Measurements from ENCODE around the gene ZNF638. TPM values are rescaled to one million over a fixed set of nuclear protein-coding genes. Genes with fewer than 3 reads are reported as not detected.
A peak's percentile ranks its signal among the peaks of the same experiment; 100 is the strongest.
"Not testable (repeated sequence)": the region's sequence is repeated elsewhere in the genome, so short reads cannot be mapped to it uniquely, and the experiment has no call there.

ZNF638 gene
- total RNA-seq, 2 donors from 2014 or later: 73.2 to 76.9 TPM

GRCh38 chr2:71327916-71328315 lies 3.7 kb upstream of the ZNF638 start:
- peak; percentile 69 for DNase-seq
- intact Hi-C loops (cut with DNase I): no loop called here
- H3K27me3 ChIP-seq: no peaks in the 10 kb centered on the region
- no peak overlapping the region for H3K9ac ChIP-seq (ENCODE audit: low read depth in 2 of 2, low read length in 2 of 2)
- no peak for TF ChIP-seq CTCF (IDR thresholded peaks at IDR 0.05)
- no peaks in the 10 kb centered on the region for H3K4me1 ChIP-seq
- no peaks in the 10 kb centered on the region for H3K36me3 ChIP-seq
- no peaks in the 10 kb centered on the region for H3K9me3 ChIP-seq
- no peak overlapping the region for H3K4me3 ChIP-seq
- no peak overlapping the region for H3K27ac ChIP-seq

DNA sequence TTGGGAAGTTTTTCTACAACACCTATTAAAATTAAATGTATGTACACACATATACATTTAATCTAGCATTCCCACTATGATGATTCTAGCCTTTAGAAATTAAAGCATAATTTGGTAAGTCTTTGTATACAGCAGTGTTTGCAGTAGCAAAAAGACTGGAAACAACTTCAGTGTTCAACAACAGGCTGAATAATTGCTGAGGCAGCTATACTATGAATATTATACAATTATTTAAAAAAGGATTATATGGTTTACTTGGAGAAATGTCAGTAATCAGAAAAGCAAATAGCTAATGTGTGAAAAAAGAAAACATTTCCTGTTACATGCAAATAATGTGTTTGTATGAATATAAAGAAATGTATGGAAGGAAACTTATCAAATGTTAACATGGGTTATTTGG lies 1.4 kb upstream of the ZNF638 start:
- intact Hi-C loops (cut with DNase I): no loop called here
- H3K9ac ChIP-seq (ENCODE audit: low read depth in 2 of 2, low read length in 2 of 2): no peak overlapping the region
- DNase-seq: no peak
- H3K4me1 ChIP-seq: peaks cover 5% of the 10 kb centered on the region
- H3K4me3 ChIP-seq: no peak overlapping the region
- H3K27me3 ChIP-seq: no peaks in the 10 kb centered on the region
- no peaks in the 10 kb centered on the region for H3K9me3 ChIP-seq
- no peak for TF ChIP-seq CTCF (IDR thresholded peaks at IDR 0.05)
- H3K36me3 ChIP-seq: no peaks in the 10 kb centered on the region
- no peak overlapping the region for H3K27ac ChIP-seq

- intact Hi-C loops (cut with DNase I): no loop called here
- no peaks in the 10 kb centered on the region for H3K27me3 ChIP-seq
- H3K4me1 ChIP-seq: peaks cover 5% of the 10 kb centered on the region
- H3K9ac ChIP-seq (ENCODE audit: low read depth in 2 of 2, low read length in 2 of 2): no peak overlapping the region
- peak overlapping the region; percentile 85 for H3K4me3 ChIP-seq
- TF ChIP-seq CTCF (IDR thresholded peaks at IDR 0.05): no peak
- H3K36me3 ChIP-seq: no peaks in the 10 kb centered on the region
- H3K27ac ChIP-seq: no peak overlapping the region
- H3K9me3 ChIP-seq: no peaks in the 10 kb centered on the region
- DNase-seq: no peak
Observed at GRCh38 chr2:71330585-71331330, 824 bp upstream of the ZNF638 start.

GRCh38 chr2:71331331-71331580 lies 326 bp upstream of the ZNF638 start:
- peak overlapping the region; percentile 85 for H3K4me3 ChIP-seq
- DNase-seq; H3K27me3 ChIP-seq; H3K9me3 ChIP-seq; intact Hi-C loops (cut with DNase I); H3K4me1 ChIP-seq; H3K9ac ChIP-seq (ENCODE audit: low read depth in 2 of 2, low read length in 2 of 2); H3K36me3 ChIP-seq; H3K27ac ChIP-seq: not testable (repeated sequence)

DNA sequence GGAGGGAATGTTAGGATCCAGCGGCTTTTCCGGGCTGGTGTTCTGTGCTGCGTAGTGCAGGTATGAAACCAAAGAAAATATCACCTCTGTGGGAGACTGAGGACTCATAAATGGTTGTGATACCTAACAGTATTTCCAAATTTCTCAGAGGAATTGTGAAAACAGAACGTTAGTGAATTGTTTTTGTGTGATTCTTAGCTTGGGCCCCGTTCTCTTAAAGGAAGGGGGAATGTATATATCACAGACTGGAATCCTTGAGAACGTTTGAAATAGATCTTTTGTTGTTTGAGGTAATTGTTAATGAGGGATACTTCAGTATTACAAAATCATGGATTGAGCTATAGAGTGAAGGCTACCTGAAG lies 834 bp downstream of the ZNF638 start:
- Histone ChIP-seq H3K27ac (peak overlapping the region; percentile 79), H3K9ac (ENCODE audit: low read depth in 2 of 2, low read length in 2 of 2) (peak overlapping the region; percentile 88 to 97), H3K4me1 (peaks cover 5% of the 10 kb centered on the region), H3K27me3 (no peaks in the 10 kb centered on the region), H3K36me3 (no peaks in the 10 kb centered on the region), H3K4me3 (peak overlapping the region; percentile 85), H3K9me3 (no peaks in the 10 kb centered on the region)
- DNase-seq: no peak
- intact Hi-C loops (cut with DNase I): no loop called here
- no peak for TF ChIP-seq CTCF (IDR thresholded peaks at IDR 0.05)

GRCh38 chr2:71333619-71334018 lies 2.0 kb downstream of the ZNF638 start:
- intact Hi-C loops (cut with DNase I): no loop called here
- Histone ChIP-seq H3K36me3 (no peaks in the 10 kb centered on the region), H3K9ac (ENCODE audit: low read depth in 2 of 2, low read length in 2 of 2) (peak overlapping the region in 1 of 2 donors; percentile 22), H3K27ac (no peak overlapping the region), H3K4me3 (peak overlapping the region; percentile 85), H3K9me3 (no peaks in the 10 kb centered on the region), H3K27me3 (no peaks in the 10 kb centered on the region), H3K4me1 (peaks cover 5% of the 10 kb centered on the region)
- no peak for TF ChIP-seq CTCF (IDR thresholded peaks at IDR 0.05)
- no peak for DNase-seq

All from colonic mucosa (tissue), 4 donors.